ENCODE results near the gene ROBO2.

- TF ChIP-seq FOXK2 (IDR thresholded peaks at IDR 0.05) (no peak), SUZ12 (IDR thresholded peaks at IDR 0.05) (no peak), ELF4 (IDR thresholded peaks at IDR 0.05) (no peak), SP1 (IDR thresholded peaks at IDR 0.05) (no peak), FOXM1 (IDR thresholded peaks at IDR 0.05; ENCODE audit: borderline replicate concordance) (no peak), ARNT (IDR thresholded peaks at IDR 0.05) (no peak), NFRKB (IDR thresholded peaks at IDR 0.05) (no peak), TARDBP (IDR thresholded peaks at IDR 0.05) (no peak), FOXA1 (IDR thresholded peaks at IDR 0.05) (no peak), LEF1 (IDR thresholded peaks at IDR 0.05; ENCODE audit: borderline replicate concordance) (no peak), BHLHE40 (IDR thresholded peaks at IDR 0.05; ENCODE audit: borderline replicate concordance) (no peak), ZNF384 (IDR thresholded peaks at IDR 0.05) (no peak)
- TF ChIP-seq, protein P1, sequence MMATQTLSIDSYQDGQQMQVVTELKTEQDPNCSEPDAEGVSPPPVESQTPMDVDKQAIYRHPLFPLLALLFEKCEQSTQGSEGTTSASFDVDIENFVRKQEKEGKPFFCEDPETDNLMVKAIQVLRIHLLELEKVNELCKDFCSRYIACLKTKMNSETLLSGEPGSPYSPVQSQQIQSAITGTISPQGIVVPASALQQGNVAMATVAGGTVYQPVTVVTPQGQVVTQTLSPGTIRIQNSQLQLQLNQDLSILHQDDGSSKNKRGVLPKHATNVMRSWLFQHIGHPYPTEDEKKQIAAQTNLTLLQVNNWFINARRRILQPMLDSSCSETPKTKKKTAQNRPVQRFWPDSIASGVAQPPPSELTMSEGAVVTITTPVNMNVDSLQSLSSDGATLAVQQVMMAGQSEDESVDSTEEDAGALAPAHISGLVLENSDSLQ (IDR thresholded peaks at IDR 0.05): no peak
Observed at GRCh38 chr3:77325280-77325679, 285.4 kb downstream of the ROBO2 start.

Measured in HEK293T (cell line).